Stimulated activated CD4-positive, alpha-beta T cell treated with anti-CD3 and anti-CD28 coated beads, Interleukin-12 subunit alpha, Interleukin-12 subunit beta, amount 100 ng/mL, for 4 hours (primary cell): ENCODE measurements around the gene CD300LG.
"Not testable (repeated sequence)": the region's sequence is repeated elsewhere in the genome, so short reads cannot be mapped to it uniquely, and the experiment has no call there.

Source experiments
- DNase-seq: peaks from one replicate; pipeline ENCODE4 v3.0.0-alpha.2; 2020

CD300LG gene

GRCh38 chr17:43881181-43881580 is 34.2 kb downstream of the CD300LG start:
- no peak for DNase-seq

- DNase-seq = no peak
These were observed 35.0 kb downstream of the CD300LG start for GRCh38 chr17:43881758-43882505.

- no peak for DNase-seq
These were observed 35.9 kb downstream of the CD300LG start for GRCh38 chr17:43882761-43883415.

DNA sequence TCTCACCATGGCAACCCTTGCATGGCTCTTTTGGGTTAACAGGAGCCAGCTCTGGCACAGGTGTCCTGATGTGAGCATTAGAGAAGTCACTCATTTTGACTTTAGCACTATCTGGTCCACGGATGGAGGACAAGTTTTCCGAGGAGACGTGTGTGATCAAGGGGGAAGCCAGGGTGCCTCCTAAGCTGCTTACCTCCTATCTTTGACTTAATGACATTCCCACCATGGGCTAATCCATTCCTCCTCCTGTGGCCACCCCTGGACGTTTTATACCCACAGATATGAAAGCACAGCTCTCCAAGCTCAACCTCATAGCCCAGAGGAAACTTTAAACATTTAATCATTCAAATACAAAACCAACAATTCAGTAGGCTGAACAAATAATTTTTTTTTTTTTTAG is 41.6 kb downstream of the CD300LG start:
- no peak for DNase-seq

- no peak for DNase-seq
These were observed 43.3 kb downstream of the CD300LG start for GRCh38 chr17:43890240-43890639.

GRCh38 chr17:43891851-43892646 is 45.1 kb downstream of the CD300LG start:
- DNase-seq = no peak

- no peak for DNase-seq
These were observed 45.6 kb downstream of the CD300LG start for GRCh38 chr17:43892647-43892952.

DNA sequence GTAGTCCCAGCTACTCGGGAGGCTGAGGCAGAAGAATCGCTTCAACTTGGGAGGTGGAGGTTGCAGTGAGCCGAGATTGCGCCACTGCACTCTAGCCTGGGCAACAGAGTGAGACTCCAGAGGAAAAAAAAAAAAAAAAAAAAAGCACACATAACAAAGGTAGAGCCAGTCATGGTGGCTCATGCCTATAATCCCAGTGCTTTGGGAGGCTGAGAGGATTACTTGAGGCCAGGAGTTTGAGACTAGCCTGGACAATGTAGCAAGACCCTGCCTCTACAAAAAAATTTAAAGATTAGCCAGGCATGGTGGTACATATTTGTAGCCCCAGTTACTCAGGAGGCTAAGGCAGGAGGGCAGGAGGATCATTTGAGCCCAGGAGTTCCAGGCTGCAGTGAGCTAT is 47.5 kb downstream of the CD300LG start:
- not testable (repeated sequence) for DNase-seq

DNA sequence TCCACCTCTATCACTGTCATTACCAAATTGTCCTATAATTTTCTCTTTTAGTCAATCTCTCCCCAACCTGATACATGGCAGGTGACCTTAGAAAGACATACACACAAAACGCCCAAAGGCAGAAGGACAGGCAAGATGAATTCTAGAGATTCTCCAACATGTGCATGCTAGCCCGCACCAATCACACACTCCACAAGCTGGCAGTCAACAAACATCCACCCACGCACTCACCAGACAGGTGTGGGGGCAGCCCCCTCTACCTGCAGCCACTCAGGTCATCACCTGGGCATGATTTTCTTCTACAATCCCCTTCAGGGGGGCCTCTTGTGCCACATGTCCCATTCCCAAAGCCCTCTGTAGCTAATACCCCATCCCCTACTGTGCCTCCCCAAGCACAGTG is 50.9 kb downstream of the CD300LG start:
- DNase-seq = no peak

DNA sequence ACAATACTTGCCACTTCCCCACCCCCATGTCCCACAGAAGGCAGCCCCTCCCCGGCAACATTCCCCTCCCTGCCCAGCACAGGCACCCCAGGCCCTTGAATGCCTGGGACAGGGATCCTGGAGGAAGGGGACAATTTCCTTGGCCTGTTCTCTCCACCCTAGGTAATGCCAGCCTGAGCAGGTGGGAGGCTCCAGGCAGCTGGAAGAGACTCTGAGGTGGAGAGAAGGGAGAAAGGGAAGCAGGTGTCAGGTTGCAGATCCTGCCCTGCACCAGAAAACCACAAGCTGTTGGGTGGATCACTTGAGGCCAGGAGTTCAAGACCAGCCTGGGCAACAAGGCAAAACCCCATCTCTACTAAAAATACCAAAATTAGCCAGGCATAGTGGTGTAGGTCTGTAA is 51.5 kb downstream of the CD300LG start:
- DNase-seq = no peak

GRCh38 chr17:43900183-43900857 is 53.3 kb downstream of the CD300LG start:
- DNase-seq = peak; percentile 83

DNA sequence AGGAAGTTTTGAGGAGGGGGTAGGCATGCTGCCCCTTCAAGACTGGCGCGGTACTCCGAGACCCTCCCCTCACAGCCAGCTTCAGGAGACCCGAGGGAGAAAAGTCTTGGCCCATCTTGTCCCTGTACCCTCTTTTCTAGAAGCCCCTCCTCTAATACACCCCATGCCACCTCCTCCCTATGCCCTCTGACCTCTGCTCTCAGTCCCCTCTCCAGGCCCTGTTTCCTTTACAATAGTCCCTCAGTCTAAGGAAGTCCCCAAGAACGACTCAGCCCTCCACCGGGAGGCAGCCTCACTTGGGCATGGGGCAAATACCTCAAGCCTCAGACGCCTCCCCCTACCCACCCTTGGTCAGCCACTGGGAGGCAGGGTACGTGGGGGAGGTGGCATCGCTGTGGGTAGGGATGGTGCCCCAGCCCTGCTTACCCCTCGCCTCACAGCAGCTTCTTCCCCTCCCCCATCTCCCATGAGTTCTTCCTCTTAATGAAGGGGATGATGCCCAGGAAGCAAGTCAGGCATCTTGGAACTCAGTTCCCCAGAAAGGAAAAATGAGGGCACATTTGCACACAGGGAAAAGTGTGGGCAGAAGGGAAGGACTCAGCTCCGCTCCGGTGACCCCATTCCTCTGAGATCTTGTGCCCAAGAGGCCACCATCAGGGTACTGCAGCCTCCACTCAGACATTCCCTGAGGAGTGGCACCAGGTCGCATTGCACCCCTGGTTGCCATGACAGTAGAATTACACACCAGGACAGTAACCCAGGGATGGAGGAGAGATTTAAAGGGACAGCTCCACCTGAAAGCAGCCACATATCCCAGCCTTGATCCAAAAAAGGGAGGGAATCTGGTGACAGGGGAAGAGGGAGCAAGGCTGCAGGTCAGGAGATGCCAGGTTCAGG is 54.1 kb downstream of the CD300LG start:
- no peak for DNase-seq

- no peak for DNase-seq
These were observed 55.0 kb downstream of the CD300LG start for GRCh38 chr17:43901861-43902589.

DNA sequence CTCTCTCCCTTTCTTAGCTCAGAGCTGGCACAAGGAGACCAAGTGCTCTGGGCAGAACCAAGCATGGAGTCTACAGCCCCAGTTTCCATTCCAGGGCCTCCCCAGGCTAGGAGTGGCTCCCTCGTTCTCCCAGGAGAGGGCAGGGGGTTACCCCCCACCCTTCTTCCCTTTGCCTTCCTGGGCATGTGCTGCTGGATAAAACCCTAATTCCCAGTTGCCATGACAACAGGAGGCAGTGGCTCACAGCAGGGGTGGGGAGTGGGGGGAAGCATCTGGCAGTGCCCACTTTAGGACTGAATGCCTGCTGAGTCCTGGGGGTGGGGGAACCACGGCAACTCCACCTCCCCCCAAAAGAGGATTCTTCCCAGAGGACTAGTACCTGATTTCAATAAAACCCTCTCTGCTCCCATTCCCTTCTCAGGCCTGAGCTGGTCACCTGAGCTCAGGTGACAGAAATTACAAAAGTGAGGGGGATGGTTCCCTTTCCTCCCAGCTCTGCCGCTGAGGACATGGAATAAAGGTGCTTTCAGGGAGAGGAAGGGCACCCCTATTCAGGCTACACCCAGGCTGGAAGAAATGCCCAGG is 58.5 kb downstream of the CD300LG start:
- DNase-seq = no peak

DNA sequence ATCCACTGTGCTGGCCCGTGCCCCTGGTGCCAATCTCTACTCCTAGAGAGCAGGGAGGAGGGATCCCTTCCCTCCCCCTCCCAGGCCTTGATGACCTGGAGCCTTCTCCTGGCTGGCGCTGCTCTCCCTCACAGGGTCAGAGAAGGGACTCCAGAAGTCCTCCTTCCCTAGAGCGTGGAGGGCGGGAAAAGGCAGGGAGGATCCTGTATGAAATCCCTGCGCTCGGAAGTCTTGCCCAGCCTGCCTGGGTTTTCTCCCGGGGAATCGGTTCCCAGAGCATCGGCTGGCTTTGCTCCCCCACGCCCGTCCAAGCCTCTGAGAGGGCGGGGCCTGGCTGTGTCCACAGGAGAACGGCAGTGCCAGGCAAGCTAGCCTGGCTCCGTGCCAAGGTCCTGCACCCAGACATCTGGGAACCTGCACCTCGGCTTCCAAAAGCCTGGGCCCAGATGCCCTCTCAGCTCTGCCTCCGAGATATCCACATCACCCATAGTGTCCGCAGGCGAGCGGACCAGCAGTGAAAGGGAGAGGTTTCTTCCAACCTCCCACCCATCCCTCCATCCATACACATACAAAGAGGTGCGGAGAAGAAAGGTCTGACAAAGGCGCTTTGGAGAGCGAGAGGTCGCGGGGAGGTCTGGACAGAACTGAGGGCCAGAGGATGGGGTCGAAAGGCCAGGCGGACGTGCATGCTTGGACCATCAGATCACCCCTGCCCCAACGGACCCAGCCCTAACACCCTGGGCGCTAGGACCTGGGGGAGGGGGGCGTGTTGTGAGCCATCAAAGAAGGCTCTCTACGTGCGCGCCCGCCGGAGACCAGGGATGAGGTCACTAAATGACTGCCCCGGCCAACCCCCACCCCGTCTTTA is 59.2 kb downstream of the CD300LG start:
- DNase-seq = no peak

DNA sequence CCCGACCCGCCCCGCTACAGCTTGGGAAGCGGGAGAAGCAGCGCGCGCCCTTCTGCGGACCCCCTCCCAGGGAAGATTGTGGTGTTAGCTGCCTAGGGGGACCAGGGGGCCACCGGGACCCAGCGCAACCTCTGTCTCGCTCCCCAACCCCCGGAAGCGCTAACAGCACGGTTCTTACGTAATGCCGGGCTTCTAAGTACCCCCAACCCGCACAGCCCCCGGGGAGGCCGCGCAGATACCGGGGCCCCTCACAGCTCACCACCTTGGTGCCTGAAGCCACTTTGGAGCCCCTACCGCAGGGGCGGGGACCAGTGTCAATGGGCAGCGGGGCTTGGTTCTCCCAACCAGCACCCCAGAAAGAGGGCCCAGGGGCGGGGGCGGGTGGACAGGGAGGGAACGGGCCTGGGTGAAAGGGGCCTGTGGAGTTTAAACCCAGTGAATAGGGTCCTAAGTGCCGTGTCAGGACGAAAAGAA is 60.0 kb downstream of the CD300LG start:
- no peak for DNase-seq

DNA sequence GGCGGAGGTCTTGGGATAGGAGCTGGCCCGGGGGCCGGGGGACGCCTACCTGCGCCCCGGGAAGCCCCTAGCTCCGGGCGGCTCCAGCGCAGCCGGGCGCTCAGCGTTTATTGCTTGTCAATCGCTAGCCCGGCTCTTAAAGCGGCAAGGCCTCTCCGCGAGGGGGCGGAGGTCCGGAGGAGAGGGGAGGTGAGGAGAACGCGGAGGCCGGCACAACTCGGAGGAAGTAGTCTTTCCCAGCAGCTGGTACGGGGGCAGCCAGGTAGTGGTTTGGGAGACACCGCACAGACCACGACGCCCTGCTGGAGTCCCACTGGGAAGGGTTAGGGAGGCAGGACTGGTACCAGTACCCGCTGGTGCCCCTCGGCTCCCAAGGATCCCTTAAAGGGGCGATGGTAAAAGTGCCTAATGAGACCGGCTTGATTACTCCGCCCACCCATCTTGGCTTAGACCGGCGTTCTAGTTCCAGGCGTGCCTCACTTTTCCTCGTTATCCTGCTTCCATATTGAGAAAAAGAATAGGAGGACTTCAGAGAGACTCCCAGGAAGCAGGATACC is 60.5 kb downstream of the CD300LG start, which contains the start of gene MPP2:
MPP2 (minus strand) TSS at position 112 of the 557 bp plus-strand sequence. CDS start 3,076 bp downstream, outside the sequence.
- peak; percentile 50 for DNase-seq

DNA sequence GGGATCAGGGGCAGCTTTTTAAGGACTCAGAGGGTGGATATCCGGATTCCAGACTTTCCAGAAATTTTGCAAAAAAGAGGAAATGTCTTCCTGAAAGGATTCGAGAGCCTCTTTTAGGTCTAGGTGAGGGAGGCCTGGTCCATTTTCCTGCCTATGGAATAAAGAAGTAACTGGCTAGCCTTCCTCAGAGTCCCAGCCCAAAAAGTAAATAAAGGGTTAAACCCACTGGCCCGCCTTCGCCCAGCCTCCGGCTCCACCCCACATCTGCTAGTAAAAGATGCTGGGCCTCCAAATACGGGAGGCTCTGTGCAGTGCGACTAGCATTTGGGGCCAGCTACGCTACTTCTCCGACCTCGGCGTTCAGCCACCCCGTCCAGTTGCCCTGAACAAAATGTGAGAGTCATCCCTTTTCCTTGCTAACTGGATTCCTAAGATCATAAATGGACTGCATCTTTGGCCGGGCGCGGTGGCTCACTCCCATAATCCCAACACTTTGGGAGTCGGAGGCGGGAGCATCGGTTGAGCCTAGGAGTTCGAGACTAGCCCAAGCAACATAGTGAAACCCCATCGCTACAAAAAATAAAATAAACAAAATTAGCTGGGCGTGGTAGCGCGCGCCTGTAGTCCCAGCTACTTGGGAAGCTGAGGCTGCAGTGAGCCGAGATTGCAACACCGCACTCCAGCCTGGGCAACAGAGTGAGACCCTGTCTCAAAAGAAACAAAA is 61.2 kb downstream of the CD300LG start:
- peak; percentile 56 for DNase-seq
